OCI-LY3 (cell line): ENCODE data around the gene ZNF385C.
A peak's percentile ranks its signal among the peaks of the same experiment; 100 is the strongest.
"Not testable (repeated sequence)": the region's sequence is repeated elsewhere in the genome, so short reads cannot be mapped to it uniquely, and the experiment has no call there.

Source experiments
- H2AFZ ChIP-seq: fragments of 200-600, 300-600 bp; shearing (Covaris generic); 2 replicates; pipeline ENCODE4 v1.6.0; 2014; ENCODE audit warnings: antibody characterized with exemption, low read depth, low read length
- H3K27ac ChIP-seq: fragments of 200-600, 300-600 bp; sonication (generic); 2 replicates; pipeline ENCODE4 v1.5.1; 2014; ENCODE audit warnings: mild to moderate bottlenecking, low read length, moderate library complexity, mixed read lengths
- H3K27me3 ChIP-seq: fragments of 200-600, 300-600 bp; sonication (generic); 2 replicates; pipeline ENCODE4 v1.6.1; 2014; ENCODE audit warnings: low read depth, low read length, mixed read lengths
- H3K36me3 ChIP-seq: fragments of 200-600, 300-600 bp; sonication (generic); replicated peaks from 2 replicates; pipeline ENCODE3; 2014; ENCODE audit warnings: low read depth, low read length, mixed read lengths
- H3K4me1 ChIP-seq: fragments of 300-600, 200-600 bp; sonication (generic); 2 replicates; pipeline ENCODE4 v1.6.1; 2014; ENCODE audit warnings: low read length, mixed read lengths
- H3K4me2 ChIP-seq: fragments of 200-600, 300-600 bp; sonication (generic); 2 replicates; pipeline ENCODE4 v1.6.1; 2014; ENCODE audit warnings: low read length, mixed read lengths
- H3K4me3 ChIP-seq: fragments of 300-600, 200-600 bp; sonication (generic); 2 replicates; pipeline ENCODE4 v1.5.1; 2014; ENCODE audit warnings: antibody characterized with exemption, mild to moderate bottlenecking, low read length, moderate library complexity
- H3K79me2 ChIP-seq: fragments of 300-600, 200-600 bp; shearing (Covaris generic); 2 replicates; pipeline ENCODE4 v1.6.1; 2014; ENCODE audit warnings: mild to moderate bottlenecking, low read length, mixed read lengths
- H3K9ac ChIP-seq: fragments of 300-600, 200-600 bp; shearing (Covaris generic); 2 replicates; pipeline ENCODE4 v1.6.0; 2014; ENCODE audit warnings: mild to moderate bottlenecking, low read length, moderate library complexity
- H3K9me3 ChIP-seq: fragments of 200-600, 300-600 bp; shearing (Covaris generic); 2 replicates; pipeline ENCODE4 v1.6.1; 2014; ENCODE audit warnings: low read length, mixed read lengths; ENCODE audit not compliant: insufficient read depth
- H4K20me1 ChIP-seq: fragments of 200-600, 300-600 bp; sonication (generic); 2 replicates; pipeline ENCODE4 v1.6.1; 2016; ENCODE audit warnings: low read length, mixed read lengths; ENCODE audit not compliant: insufficient read depth
- CTCF ChIP-seq: fragments of 200-600, 300-600 bp; sonication (generic); IDR thresholded peaks from 2 replicates; pipeline ENCODE4 v1.5.1; 2014; ENCODE audit warnings: antibody characterized with exemption, low read length, low read depth
- EZH2phosphoT487 ChIP-seq: fragments of 200-600 bp; shearing (Covaris generic); IDR thresholded peaks from 2 replicates; pipeline ENCODE4 v1.6.1; 2018; ENCODE audit warnings: antibody characterized with exemption, mixed run types, low read depth

Gene ZNF385C

DNA sequence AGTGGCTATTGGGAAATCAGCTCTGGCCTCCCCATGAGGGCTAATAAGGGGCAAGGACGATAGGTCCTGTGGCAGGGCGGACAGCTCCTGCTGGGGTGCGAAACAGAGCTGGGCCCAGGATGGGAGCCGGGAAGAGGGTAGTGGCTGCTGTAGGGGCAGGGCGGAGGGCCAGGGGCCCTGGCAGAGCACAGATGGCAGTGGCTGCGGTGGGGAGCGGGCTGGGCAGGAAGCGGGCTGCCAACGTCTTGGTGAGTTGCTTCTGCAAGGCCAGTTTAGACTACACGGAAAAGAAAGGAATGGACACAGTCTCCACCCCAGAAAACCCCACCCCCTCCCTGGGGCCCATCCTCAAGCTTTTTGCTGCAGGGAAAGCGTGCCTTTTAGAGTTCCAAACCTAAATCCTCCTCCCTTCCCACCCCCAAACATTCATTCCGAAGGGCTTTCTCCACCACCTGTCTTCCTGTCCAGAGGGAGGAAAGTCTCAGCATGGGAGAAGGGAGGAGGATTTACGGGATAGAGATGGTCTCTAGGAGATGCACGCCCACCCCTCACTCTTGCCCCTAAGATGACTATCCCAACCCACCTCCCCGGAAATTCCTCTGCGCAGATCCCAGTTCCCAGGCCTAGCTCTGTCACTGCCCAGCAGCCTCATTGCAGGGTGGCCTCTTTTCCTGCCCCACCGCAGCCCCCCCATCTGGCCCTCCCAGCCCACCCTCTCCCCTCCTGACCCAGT is 71.2 kb downstream of the ZNF385C start:
- Histone ChIP-seq H3K9me3 (no peaks in the 10 kb centered on the region), H3K4me1 (peaks cover 20% of the 10 kb centered on the region), H3K4me2 (no peak overlapping the region), H3K9ac (no peak overlapping the region), H3K27ac (no peak overlapping the region), H3K4me3 (no peak overlapping the region), H3K36me3 (peaks cover 55% of the 10 kb centered on the region), H3K79me2 (no peaks in the 10 kb centered on the region), H3K27me3 (no peaks in the 10 kb centered on the region), H2AFZ (no peak overlapping the region), H4K20me1 (no peaks in the 10 kb centered on the region)
- TF ChIP-seq EZH2phosphoT487 = no peak
- no peak for TF ChIP-seq CTCF

- Histone ChIP-seq H3K36me3 (peaks cover 50% of the 10 kb centered on the region), H3K27ac (no peak overlapping the region), H3K27me3 (no peaks in the 10 kb centered on the region), H3K4me2 (no peak overlapping the region), H4K20me1 (no peaks in the 10 kb centered on the region), H3K4me1 (peaks cover 25% of the 10 kb centered on the region), H3K79me2 (peaks cover 7% of the 10 kb centered on the region), H3K4me3 (no peak overlapping the region), H3K9me3 (no peaks in the 10 kb centered on the region), H2AFZ (no peak overlapping the region), H3K9ac (no peak overlapping the region)
- no peak for TF ChIP-seq CTCF
- TF ChIP-seq EZH2phosphoT487 = no peak
Observed at GRCh38 chr17:42025936-42026335, 72.3 kb downstream of the ZNF385C start.

- no peak overlapping the region for H2AFZ ChIP-seq
- peak overlapping the region; percentile 66 for H3K4me2 ChIP-seq
- peak overlapping the region; percentile 21 for H3K4me3 ChIP-seq
- no peaks in the 10 kb centered on the region for H3K27me3 ChIP-seq
- H3K4me1 ChIP-seq = peaks cover 30% of the 10 kb centered on the region
- H3K79me2 ChIP-seq = peaks cover 15% of the 10 kb centered on the region
- H3K36me3 ChIP-seq = peaks cover 45% of the 10 kb centered on the region
- peak overlapping the region; percentile 48; the same call in 1 of the 2 replicates for H3K9ac ChIP-seq
- TF ChIP-seq EZH2phosphoT487 (no peak), CTCF (no peak; the same call in 1 of the 2 replicates)
- H4K20me1 ChIP-seq = no peaks in the 10 kb centered on the region
- no peaks in the 10 kb centered on the region for H3K9me3 ChIP-seq
- H3K27ac ChIP-seq = peak overlapping the region; percentile 81
Observed at GRCh38 chr17:42025191-42025579, 73.1 kb downstream of the ZNF385C start.

- H3K36me3 ChIP-seq = peaks cover 41% of the 10 kb centered on the region
- peak overlapping the region; percentile 66; the same call in 1 of the 2 replicates for H3K4me2 ChIP-seq
- peaks cover 18% of the 10 kb centered on the region for H3K79me2 ChIP-seq
- TF ChIP-seq EZH2phosphoT487 (no peak), CTCF (no peak)
- H2AFZ ChIP-seq = no peak overlapping the region
- no peaks in the 10 kb centered on the region for H3K27me3 ChIP-seq
- no peaks in the 10 kb centered on the region for H3K9me3 ChIP-seq
- H3K4me1 ChIP-seq = peaks cover 34% of the 10 kb centered on the region
- H4K20me1 ChIP-seq = no peaks in the 10 kb centered on the region
- peak overlapping the region; percentile 30; the same call in 1 of the 2 replicates for H3K9ac ChIP-seq
- peak overlapping the region; percentile 81 for H3K27ac ChIP-seq
- no peak overlapping the region for H3K4me3 ChIP-seq
Observed at GRCh38 chr17:42023524-42024349, 74.5 kb downstream of the ZNF385C start.

- H3K27me3 ChIP-seq, H3K9me3 ChIP-seq, H3K27ac ChIP-seq, H2AFZ ChIP-seq, H4K20me1 ChIP-seq: not testable (repeated sequence)
- H3K4me2 ChIP-seq = peak overlapping the region; percentile 94
- peak overlapping the region; percentile 91 for H3K9ac ChIP-seq
- H3K4me3 ChIP-seq = peak overlapping the region; percentile 95
- peaks cover 42% of the 10 kb centered on the region for H3K79me2 ChIP-seq
- H3K36me3 ChIP-seq = peaks cover 24% of the 10 kb centered on the region
- H3K4me1 ChIP-seq = peaks cover 43% of the 10 kb centered on the region
Observed at GRCh38 chr17:42020845-42021244, 77.4 kb downstream of the ZNF385C start.
